GM12891 (cell line): ENCODE data around the gene PPP4C.

Experiments
- PAX5 ChIP-seq: IDR thresholded peaks from 2 replicates; pipeline ENCODE4 v1.6.1; 2011; ENCODE audit warnings: low read length, moderate library complexity, mild to moderate bottlenecking; ENCODE audit not compliant: insufficient read depth, severe bottlenecking
- POLR2A ChIP-seq: IDR thresholded peaks from 2 replicates; pipeline ENCODE4 v1.6.1; 2011; ENCODE audit warnings: low read depth, low read length, control low read depth
- POLR2AphosphoS5 ChIP-seq: IDR thresholded peaks from 2 replicates; pipeline ENCODE4 v1.6.1; 2011; ENCODE audit warnings: low read depth, low read length, control low read depth
- POU2F2 ChIP-seq: IDR thresholded peaks from 2 replicates; pipeline ENCODE4 v1.6.1; 2011; ENCODE audit warnings: low read depth, mild to moderate bottlenecking, control low read depth, low read length, moderate library complexity

DNA sequence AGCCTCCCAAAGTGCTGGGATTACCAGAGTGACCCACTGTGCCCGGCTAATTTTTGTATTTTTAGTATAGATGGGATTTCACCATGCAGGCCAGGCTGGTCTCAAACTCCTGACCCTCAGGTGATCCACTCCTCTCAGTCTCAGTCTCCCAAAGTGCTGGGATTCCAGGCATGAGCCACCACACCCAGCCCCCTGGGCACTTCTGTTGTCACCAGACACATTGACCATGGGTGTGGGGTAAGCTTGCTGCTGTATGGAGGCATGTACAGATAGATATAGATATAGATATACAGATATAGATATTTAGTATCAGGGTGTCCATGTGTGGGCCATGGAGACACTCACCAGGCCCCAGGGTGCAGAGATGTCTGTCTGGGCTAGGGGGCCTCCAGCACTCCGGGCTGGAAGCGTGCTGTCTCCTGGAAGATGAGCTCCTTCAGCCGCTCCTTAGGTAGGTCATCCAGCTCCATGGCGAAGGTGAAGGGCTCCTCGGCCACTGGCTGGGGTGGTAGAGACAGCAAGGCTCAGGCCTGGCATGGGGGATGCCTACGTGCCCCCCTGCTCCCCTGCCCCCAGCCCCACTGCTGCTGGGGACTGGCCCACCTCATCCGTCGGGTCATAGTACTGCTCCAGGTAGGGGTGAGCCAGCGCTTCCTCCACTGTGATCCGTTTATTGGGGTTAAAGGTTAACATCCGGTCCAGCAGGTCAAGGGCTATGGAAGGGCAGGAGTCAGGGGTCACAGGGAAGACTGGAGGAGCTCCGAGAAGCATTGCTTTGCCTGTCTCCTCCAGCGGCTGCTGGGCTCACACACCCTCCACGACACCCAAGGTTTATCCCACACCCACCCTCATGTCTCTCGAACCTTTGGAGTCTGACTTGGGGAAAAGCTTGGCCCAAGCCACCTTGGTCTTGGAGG, 40.8 kb downstream of the PPP4C start:
- TF ChIP-seq POLR2A: no peak
- TF ChIP-seq POU2F2: no peak
- no peak for TF ChIP-seq POLR2AphosphoS5
- no peak for TF ChIP-seq PAX5
